OCI-M2 (cell line): Measurements from ENCODE around the gene PDE6G.

ENCODE experiments used
- DNase-seq: peaks from one replicate; lab custom pipeline; 2025; ENCODE audit not compliant: unreplicated experiment; lab: John Stamatoyannopoulos, UW

PDE6G gene

DNA sequence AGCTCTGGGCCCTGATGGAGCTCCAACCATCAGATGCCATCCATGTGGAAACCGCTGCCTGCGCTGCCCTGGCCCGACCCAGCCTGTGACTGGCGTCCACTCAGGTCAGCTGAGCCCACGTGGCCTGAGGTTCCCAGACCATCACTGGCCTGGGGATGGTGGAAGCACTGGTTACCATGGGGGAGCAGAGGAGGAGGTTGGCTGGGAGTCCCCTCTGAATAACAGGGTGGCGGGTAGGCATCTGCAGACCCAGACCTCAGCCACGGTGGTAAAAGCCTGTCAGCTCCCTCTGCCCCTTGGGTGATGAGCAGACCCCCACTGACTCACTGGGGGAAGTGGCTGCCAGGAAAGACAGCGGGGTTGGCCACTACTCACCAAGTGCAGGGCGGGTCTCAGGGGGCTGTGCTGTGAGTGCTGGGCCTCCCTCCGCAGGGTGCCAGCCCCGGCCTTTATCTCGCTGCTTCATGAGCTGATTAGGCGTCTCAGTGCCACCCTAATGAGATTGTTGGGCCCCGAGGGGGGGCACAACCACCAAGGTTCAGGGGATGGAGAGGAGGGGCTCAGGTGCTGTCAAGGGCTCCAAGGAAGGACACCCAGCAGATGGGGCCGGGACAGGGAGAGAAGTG, at the start of gene PDE6G:
Gene PDE6G (minus strand): TSS at position 425 of the 626 bp plus-strand sequence. CDS start 3,237 bp downstream, outside the sequence.
- DNase-seq: no peak

DNA sequence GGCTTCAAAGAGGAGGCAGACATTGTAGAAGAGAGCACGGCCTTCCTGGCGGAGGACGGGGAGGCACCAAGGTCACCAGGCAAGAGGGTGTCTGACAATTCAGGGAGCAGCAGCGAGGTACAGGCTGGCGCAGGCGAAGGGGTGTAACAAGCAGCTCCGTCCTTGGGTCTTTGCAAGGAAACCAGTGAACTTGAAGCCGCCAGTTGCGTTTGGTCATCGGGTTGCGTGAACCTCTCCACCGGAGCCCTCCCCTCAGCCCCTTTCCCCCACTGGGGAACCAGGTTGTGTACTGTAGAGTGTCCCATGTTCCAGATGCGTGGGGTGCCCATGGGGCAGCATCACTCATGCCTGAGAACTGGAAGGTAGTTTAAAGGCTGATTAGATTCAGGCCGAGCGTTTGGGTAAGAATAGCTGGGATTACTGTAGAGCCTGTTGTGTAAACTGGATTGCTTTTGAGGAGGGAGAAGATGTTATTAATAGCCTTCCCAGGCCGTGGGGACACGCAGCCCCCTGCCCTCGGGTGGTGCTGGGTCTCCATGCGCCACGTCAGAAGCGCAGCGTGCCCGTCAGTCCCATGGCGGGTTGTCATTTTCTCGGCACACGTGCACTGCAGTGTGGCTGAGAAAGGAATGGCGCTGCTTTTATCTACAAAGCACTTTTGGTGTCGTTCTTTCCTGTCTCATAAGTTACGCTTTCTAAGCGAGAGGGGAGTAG, 49.3 kb upstream of the PDE6G start:
- DNase-seq: no peak

DNA sequence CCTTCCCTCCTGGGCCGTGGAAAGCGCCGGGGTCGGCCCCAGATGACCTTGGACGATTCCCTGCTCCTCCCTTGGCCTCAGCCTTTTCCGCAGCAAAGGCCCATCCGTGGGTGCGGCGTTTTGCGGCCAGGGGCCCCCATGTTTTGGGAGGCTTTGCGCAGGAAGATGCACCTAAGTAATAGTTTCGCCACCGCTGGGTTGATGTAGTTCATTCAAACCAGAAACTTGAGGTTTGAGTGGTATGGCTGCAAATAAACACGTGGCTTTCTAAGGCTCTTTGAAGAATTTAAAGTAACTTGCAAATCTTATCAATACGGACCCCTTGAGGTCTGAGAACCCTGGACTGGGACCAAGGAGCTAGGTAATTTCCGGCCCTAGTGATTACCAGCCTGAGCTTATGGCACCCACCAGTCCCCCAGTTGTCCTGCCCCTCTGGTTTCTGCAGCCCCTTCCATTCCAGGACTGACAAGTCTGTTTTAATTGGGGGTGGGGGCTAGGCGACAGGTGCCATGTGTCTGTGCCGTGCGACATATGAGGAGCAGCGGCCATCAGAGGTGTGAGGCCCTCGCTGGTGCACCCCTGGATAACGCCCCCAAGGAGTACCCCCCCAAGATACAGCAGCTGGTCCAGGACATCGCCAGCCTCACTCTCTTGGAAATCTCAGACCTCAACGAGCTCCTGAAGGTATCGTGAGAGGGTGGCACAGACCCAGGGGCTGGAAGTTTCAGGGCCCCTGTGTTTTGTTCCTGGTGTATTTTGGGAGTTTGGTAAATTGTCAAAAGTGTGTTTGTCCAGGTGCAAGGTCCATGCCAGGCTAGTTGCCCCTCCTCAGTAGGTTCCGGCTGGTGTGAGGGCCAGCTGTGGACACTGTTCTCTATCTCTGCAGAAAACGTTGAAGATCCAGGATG, 47.7 kb upstream of the PDE6G start:
- DNase-seq: no peak

DNA sequence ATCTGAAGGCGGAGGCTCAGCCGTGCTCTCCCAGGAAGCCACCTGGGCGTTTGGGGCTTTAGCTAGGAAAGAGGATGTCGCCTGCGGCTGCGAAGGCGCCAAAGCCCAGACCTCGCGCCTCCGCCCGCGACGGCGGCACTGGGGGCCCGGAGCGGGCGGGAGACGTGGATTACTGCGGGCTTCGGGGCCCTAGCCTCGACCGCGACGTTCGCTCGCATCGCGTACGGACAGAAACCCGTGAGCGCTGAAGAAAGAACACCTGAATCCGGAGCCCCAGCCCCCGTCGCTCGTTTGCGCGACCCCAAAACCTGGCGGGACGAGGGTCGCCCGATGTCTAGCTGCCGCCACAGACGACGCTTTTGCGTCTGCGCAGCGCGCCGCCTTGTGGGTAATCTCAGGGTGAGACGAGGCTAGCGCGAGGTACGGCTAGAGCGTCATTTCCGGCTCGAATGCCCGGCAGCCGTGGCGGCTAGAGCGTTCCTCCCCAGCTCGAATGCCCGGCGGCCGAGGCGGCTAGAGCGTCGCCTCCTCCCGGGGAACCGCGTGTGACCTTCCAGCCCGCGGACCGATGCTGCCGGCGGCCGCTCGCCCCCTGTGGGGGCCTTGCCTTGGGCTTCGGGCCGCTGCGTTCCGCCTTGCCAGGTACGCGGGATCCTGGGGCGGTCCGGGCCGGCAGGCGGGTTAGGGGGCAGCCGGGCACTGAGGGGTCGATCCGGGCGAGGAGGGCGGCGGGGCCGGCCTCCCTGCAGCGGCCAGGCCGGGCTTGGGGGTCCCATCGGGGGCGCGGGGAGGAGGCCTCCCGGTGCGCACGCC, 46.8 kb upstream of the PDE6G start, which contains the start of gene MRPL12:
Gene MRPL12 (plus strand): TSS at position 434 of the 813 bp plus-strand sequence. CDS start 135 bp downstream, at position 569.
- DNase-seq: peak; percentile 67

DNA sequence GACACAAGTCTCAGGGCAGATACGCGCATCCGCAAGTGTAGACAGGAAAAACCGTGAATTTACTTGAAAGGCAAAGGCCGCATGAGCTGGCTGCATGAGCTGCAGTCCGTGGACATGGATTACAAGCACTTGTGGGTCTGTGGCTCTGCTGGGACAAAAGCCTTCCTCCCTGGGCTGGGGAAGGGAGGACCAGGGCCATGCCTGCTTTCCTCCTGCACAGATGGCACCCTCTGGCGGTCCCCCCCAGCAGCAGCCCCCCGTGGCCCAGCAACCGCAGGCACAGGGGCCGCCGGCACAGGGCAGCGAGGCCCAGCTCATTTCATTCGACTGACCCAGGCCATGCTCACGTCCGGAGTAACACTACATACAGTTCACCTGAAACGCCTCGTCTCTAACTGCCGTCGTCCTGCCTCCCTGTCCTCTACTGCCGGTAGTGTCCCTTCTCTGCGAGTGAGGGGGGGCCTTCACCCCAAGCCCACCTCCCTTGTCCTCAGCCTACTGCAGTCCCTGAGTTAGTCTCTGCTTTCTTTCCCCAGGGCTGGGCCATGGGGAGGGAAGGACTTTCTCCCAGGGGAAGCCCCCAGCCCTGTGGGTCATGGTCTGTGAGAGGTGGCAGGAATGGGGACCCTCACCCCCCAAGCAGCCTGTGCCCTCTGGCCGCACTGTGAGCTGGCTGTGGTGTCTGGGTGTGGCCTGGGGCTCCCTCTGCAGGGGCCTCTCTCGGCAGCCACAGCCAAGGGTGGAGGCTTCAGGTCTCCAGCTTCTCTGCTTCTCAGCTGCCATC, 45.1 kb upstream of the PDE6G start:
- DNase-seq: no peak

DNA sequence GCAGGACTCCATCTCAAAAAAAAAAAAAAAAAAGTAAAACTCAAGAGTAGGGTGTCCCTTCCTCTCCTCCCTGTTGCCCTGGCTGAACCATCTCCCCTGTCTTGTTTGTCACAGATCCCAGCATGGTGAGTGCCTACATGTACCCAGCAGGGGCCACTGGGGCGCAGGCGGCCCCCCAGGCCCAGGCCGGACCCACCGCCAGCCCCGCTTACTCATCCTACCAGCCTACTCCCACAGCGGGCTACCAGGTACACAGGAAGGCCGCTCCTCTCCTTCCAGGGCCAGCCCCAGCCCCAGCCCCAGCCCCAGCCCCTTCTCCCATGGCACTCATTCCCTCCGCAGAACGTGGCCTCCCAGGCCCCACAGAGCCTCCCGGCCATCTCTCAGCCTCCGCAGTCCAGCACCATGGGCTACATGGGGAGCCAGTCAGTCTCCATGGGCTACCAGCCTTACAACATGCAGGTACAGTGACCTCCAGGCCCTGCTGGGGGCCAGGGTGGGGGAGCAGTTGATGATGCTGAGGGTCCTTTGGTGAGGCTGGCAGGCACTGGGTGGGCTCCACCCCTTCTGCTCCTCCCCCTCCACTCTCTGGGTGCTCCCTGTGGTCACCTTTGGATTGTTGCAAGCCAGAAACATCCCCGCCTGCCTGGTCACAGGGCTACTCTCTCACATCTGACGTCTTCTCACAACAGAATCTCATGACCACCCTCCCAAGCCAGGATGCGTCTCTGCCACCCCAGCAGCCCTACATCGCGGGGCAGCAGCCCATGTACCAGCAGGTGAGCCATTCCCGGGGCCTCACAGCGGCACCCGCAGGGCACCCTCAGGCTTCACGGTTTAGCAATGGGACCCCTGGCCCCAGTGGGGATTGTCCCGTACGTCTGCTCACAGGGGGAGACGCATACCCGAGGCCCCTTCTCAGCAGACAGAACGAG, 44.3 kb upstream of the PDE6G start:
- DNase-seq: no peak

DNA sequence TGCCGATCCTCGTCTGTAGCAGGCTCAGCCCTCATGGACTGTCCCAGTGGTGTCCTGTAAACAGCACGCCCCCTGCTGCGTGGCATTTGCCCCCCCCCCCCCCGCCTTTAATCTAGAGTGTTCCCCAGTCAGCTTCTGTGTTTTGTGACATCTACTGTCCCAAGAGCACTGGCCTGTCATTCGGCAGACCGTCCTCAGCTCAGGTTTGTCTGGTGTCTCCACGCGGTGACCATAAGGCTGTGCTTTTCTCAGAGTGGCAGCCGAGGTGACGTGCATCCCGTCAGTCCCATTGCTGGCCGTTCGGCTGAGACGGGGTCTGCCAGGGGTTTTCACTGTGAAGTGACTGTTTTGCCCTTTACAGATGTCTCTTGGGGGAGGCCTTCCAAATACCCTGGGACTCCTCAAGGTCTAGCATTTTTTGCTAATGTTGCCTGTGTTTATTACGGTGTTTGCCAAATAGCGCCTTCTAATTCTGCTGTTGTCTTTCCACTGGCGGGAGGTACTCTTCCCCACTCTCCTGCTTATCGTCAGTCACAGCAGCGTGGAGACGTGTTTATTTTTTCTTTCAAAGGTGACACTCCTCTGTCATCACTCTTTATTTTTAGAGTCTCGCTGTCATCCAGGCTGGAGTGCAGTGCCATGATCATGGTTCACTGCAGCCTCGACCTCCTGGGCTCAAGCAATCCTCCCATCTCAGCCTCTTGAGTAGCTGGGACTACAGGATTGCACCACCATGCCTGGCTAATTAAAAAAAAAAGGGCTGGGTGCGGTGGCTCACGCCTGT, 41.1 kb upstream of the PDE6G start:
- DNase-seq: no peak

DNA sequence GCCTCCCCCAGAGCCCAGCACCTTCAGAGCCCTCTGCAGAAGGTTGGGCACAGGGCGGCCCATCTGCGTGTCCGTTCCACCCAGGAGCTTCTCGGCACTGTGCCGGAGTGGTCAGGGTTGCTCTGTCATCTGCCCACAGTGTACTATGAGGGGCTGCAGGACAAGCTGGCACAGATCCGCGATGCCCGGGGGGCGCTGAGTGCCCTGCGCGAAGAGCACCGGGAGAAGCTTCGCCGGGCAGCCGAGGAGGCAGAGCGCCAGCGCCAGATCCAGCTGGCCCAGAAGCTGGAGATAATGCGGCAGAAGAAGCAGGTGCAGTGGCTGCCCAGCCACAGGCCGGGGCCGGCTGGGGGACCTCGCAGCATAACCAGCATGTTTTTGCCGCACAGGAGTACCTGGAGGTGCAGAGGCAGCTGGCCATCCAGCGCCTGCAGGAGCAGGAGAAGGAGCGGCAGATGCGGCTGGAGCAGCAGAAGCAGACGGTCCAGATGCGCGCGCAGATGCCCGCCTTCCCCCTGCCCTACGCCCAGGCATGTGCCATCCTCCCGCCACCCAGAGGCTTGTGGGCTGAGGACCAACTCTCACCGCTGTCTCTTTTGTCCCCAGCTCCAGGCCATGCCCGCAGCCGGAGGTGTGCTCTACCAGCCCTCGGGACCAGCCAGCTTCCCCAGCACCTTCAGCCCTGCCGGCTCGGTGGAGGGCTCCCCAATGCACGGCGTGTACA, 40.0 kb upstream of the PDE6G start:
- no peak for DNase-seq

DNA sequence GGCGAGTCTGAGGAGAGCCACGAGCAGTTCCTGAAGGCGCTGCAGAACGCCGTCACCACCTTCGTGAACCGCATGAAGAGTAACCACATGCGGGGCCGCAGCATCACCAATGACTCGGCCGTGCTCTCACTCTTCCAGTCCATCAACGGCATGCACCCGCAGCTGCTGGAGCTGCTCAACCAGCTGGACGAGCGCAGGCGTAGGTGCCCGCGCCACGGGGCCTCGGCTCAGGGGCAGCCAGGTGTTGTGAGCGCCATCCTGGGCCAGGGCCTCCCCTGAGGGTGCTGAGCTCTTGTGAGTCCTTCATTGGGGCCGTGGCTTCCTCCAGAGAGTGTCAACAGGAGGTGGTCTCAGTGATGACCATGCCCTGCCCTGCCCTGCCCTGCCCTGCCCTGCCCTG, 39.5 kb upstream of the PDE6G start:
- no peak for DNase-seq

DNA sequence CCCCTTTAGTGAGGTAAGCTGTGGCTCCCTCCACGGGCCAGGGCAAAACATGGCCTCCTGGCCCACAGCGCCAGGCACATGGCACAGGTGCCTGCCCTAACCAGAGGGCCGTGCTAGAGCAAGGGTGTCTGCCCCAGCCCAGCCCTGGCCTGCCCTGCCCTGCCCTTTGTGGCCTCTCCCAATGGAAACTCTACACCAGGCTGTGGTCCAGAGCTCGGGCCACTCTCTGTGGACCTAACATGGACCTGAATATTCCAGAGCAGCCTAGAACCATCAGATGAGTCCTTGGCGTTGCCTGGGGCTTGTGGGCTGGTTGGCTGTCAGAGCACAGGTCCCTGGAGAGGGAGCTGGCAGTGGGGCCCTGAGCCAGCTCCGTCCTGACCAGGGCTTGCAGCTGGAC, 38.9 kb upstream of the PDE6G start:
- DNase-seq: no peak

DNA sequence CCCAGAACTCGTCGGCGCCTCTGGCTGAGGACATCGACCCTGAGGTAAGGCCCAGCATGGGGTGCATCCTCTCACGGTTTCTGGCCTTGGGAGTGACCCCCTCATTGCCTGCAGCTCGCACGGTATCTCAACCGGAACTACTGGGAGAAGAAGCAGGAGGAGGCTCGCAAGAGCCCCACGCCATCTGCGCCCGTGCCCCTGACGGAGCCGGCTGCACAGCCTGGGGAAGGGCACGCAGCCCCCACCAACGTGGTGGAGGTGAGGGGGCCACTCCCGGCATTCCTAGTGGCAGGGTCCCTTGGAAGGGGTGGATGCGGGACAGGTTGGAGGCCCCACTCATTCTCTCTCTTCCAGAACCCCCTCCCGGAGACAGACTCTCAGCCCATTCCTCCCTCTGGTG, 38.5 kb upstream of the PDE6G start:
- no peak for DNase-seq

DNA sequence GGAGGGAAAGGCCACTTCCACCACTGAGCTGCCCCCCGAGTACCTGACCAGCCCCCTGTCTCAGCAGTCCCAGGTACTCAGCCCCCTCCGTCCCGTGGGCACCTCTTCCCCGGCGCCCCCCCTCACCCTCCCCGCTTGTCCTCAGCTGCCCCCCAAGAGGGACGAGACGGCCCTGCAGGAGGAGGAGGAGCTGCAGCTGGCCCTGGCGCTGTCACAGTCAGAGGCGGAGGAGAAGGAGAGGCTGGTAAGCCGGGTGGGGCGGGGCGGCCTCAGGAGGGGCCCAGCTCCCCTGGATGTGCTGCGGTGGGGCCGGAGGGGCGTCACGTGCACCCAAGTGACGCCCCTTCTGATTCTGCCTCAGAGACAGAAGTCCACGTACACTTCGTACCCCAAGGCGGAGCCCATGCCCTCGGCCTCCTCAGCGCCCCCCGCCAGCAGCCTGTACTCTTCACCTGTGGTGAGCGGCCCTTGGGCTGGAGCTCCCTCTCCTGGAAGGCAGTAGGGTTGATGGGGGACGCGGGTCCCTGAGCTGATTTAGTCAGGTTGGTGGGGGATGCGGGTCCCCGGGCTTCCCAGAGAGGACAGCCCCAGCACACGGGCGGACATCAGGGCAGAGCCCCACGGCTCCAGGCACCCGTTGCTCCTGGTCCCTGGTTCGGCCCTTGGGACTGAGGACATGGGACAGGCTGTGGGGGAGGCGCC, 37.3 kb upstream of the PDE6G start:
- no peak for DNase-seq

DNA sequence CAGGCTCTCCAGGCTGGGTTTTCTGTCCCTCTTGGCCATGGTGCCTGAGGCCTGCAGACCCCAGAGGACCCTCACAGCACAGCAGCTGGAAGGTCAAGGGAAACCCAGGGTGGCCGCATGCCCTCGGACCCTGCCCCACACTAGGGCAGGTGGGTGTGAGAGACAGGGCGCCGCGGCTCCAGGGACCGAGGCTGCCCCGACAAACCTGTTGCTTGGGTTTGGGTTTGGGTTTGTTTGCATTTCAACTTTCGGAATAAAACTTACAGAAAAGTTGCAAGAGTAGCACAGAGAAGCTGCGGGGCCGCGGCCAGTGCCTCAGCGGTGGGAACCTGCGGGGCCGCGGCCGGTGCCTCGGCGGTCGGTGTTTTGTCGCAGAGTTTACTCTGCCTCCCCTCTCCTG, 35.3 kb upstream of the PDE6G start:
- no peak for DNase-seq

DNA sequence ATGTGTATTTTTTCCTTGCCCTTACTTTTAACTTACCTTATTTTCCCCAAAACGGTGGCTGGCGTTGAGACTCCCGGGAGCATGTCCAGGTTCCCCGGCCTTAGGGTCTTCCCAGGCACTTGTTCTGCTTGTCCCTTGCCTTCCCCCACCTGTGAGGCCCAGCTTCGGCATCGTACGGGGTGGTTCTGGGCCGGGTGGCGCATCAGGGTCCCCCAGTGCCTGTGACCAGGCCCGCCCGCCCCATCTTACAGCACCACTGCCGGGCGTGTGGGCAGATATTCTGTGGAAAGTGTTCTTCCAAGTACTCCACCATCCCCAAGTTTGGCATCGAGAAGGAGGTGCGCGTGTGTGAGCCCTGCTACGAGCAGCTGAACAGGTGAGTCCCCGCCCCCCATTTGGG, 34.9 kb upstream of the PDE6G start:
- no peak for DNase-seq

DNA sequence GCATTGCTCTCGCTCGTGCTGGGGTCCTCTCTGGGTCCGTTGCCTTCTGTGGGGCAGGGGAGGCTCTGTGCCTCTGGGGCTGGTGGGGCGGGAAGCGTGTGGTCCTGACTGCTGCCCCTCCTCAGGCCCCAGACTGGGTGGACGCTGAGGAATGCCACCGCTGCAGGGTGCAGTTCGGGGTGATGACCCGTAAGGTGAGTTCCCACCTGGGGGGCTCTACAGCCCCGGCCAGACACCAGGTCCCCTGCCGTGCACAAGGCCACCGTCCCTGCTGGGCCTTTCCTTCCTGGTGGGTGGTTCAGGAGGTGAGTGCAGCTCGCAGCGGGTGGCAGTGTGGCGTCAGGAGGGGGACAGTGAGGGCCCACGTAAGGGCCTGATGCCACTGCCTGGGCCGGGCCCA, 34.2 kb upstream of the PDE6G start:
- DNase-seq: no peak

DNA sequence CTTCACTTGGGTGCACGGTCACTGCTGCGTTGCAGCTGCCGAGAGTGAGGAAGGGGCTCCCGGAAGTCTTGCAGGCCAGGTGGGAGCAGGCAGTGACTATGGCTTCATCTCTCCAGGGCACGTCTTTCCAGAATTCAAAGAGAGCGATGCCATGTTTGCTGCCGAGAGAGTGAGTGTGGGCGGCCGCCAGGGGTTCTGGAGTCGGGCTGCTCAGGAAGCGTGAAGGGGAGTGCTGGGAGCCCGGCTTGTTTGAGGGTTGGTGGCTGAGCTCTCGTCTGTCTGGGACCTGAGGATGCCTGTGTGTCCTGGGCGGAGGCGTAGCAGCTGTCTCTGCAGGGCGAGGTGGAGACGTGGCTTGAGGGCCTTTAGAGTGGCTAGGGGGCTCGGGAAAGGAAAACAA, 33.7 kb upstream of the PDE6G start:
- no peak for DNase-seq

DNA sequence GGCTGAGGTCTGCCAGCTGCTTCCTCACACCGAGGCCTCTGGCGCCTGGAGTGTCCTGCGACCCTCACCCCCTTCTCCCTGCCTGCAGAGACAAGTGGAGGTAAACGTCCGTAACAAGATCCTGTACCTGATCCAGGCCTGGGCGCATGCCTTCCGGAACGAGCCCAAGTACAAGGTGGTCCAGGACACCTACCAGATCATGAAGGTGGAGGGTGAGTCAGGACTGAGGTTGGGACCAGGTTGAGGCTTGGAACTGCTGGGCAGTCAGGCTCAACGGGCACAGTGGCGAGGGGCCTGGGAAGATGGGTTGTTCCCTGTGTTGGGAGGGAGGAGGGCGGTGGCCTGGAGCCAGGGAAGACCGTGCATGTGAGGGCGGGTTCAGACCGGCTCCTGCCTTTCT, 32.3 kb upstream of the PDE6G start:
- DNase-seq: no peak
